ENCODE results near the gene PPFIA1. TPM values are rescaled to one million over a fixed set of nuclear protein-coding genes. Genes with fewer than 3 reads are reported as not detected.

PPFIA1 gene
- total and polyA plus RNA-seq, 2 of the 8 experiments (the other 6 are each of a cell fraction or from before 2014, with no cell fraction given) = 44.3 to 73.5 TPM

DNA sequence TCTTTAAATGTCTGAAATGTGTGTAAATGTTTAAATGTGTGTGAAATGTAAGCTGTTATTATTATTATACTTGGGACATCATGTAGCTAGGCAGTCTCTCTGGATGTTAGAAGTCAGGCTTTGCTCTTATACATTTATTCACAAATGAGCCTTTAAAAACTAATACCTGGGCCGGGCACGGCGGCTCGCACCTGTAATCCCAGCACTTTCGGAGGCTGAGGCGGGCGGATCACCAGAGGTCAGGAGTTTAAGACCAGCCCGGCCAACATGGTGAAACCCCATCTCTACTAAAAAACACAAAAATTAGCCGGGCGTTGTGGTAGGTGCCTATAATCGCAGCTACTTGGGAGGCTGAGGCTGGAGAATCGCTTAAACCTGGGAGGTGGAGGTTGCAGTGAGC, 106.1 kb downstream of the PPFIA1 start:
- WGBS, 2 experiments (ENCODE audit: extremely low coverage in 1 of 2, insufficient coverage in 1 of 2, insufficient read length in 1 of 2, insufficient replicate concordance in 2 of 2, low coverage in 1 of 2, low lambda C conversion rate in 2 of 2, missing lambda C conversion rate in 1 of 2) = 91% methylated on average over 12 of the region's 12 CpGs; no CpG with 5 or more reads in 1 of the 2 experiments
- no peak overlapping the region for H3K9ac ChIP-seq (replicated peaks in 1 of 4; ENCODE audit: extremely low read depth in 1 of 4, low read depth in 3 of 4, low read length in 3 of 4)
- CTCF ChIA-PET (ENCODE audit: partially characterized antibody) = interaction anchor here (1.1 kb wide), 1 partner anchor 13 kb away, joined by 5 read pairs; no protein-coding TSS in a partner anchor
- no peak overlapping the region for H2BK20ac ChIP-seq (ENCODE audit: low read length)
- H3K23me2 ChIP-seq (ENCODE audit: low read depth, low read length) = no peaks in the 10 kb centered on the region
- no peak overlapping the region for H2AK5ac ChIP-seq (ENCODE audit: low read depth, low read length)
- peaks cover 0 to 4% (median 0%) of the 10 kb centered on the region in 4 experiments; a peak in 2 of 7 replicates for H3K4me1 ChIP-seq (replicated peaks in 1 of 4; ENCODE audit: control insufficient read depth in 3 of 4, insufficient read depth in 4 of 4, low read length in 3 of 4)
- TF ChIP-seq BACH1 (IDR thresholded peaks at IDR 0.05; ENCODE audit: low read length) (no peak), POLR2A (IDR thresholded peaks at IDR 0.05; ENCODE audit: control extremely low read depth in 1 of 2, low read depth in 2 of 2, low read length in 2 of 2) (no peak), EGR1 (IDR thresholded peaks at IDR 0.05; ENCODE audit: borderline replicate concordance, low read depth, low read length) (no peak), RNF2 (IDR thresholded peaks at IDR 0.05; ENCODE audit: borderline replicate concordance, low read depth, low read length, missing control alignments, poor library complexity, severe bottlenecking) (no peak), POU5F1 (IDR thresholded peaks at IDR 0.05; ENCODE audit: low read depth, low read length) (no peak)
- TF ChIP-seq, protein P1, sequence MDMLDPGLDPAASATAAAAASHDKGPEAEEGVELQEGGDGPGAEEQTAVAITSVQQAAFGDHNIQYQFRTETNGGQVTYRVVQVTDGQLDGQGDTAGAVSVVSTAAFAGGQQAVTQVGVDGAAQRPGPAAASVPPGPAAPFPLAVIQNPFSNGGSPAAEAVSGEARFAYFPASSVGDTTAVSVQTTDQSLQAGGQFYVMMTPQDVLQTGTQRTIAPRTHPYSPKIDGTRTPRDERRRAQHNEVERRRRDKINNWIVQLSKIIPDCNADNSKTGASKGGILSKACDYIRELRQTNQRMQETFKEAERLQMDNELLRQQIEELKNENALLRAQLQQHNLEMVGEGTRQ (IDR thresholded peaks at IDR 0.05; ENCODE audit: low read length) = no peak
- H3K27ac ChIP-seq (ENCODE audit: low read depth, low read length) = no peak overlapping the region
- H3K79me1 ChIP-seq (ENCODE audit: low read depth, low read length) = no peaks in the 10 kb centered on the region
- no peak overlapping the region for H4K91ac ChIP-seq (replicated peaks; ENCODE audit: insufficient read length, low read length)
- H3K4ac ChIP-seq (replicated peaks; ENCODE audit: insufficient read length, low read depth, low read length) = no peak overlapping the region
- DNase-seq (ENCODE audit: low read depth in 1 of 2, low spot score in 2 of 2) = no peak
- H3K23ac ChIP-seq (ENCODE audit: insufficient read length) = no peak overlapping the region
- no peak overlapping the region for H3K14ac ChIP-seq (ENCODE audit: insufficient read length)
- peaks cover 1 to 5% of the 10 kb centered on the region in 2 experiments for H4K20me1 ChIP-seq (replicated peaks in 1 of 2; ENCODE audit: control insufficient read depth in 1 of 2, insufficient read depth in 2 of 2, low read length in 2 of 2)
- H4K5ac ChIP-seq (ENCODE audit: insufficient read length, low read depth, low read length) = no peak overlapping the region
- H3K27me3 ChIP-seq (replicated peaks in 1 of 4; ENCODE audit: control insufficient read depth in 3 of 4, extremely low read depth in 1 of 4, insufficient read depth in 3 of 4, low read length in 3 of 4) = no peaks in the 10 kb centered on the region
- H4K8ac ChIP-seq (ENCODE audit: extremely low read depth, insufficient read depth, low read length) = no peak overlapping the region
- no peak overlapping the region for H2AFZ ChIP-seq (ENCODE audit: low read length)
- POLR2A ChIA-PET (ENCODE audit: partially characterized antibody) = no interaction called here
- no peak overlapping the region for H3K18ac ChIP-seq (ENCODE audit: extremely low read depth, low read length)
- no peak overlapping the region for H3K4me2 ChIP-seq (ENCODE audit: insufficient read depth in 1 of 2, low read depth in 2 of 2, low read length in 2 of 2)
- H3K9me3 ChIP-seq (ENCODE audit: insufficient read depth in 2 of 2, low read depth in 1 of 2, low read length in 1 of 2) = no peaks in the 10 kb centered on the region
- FAIRE-seq = no peak
- H2BK15ac ChIP-seq (ENCODE audit: low read length) = no peak overlapping the region
- no peak overlapping the region for H2BK120ac ChIP-seq (replicated peaks; ENCODE audit: low read depth, low read length)
- H3K56ac ChIP-seq (replicated peaks; ENCODE audit: insufficient read length, low read depth, low read length) = no peak overlapping the region
- no peak overlapping the region for H2BK5ac ChIP-seq (ENCODE audit: low read depth, low read length)
- H3K4me3 ChIP-seq (ENCODE audit: extremely low read depth in 1 of 4, insufficient read depth in 2 of 4, low read depth in 3 of 4, low read length in 4 of 4) = no peak overlapping the region
- peaks cover 17 to 64% (median 36%) of the 10 kb centered on the region in 4 experiments for H3K36me3 ChIP-seq (ENCODE audit: control insufficient read depth in 2 of 4, insufficient read depth in 4 of 4, low read length in 3 of 4)
- no peak overlapping the region for H2BK12ac ChIP-seq (ENCODE audit: low read depth, low read length)
- H3K79me2 ChIP-seq (ENCODE audit: control insufficient read depth in 1 of 2, insufficient read depth in 2 of 2, low read length in 2 of 2) = no peaks in the 10 kb centered on the region

All from H1 (cell line).